ENCODE results near the gene ITGA1.

Gene ITGA1

DNA sequence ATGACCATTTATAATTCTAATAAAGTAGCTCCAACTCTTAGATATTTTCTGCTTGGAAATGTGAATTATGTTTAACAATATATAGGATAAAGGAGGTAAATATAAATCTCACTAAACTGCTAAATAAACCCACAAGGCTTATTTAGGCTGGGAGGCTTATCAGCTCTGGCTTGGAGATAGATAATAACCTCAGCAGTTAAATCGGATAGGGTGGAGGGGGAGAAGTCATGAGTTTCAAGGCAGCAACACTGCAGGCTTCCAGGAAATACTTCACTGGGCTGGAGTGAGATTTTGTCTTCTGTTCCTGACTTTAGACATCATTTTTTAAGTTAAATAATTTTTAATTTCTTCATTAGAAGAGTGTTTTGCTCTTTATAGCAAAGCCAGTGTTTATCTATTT lies 121.5 kb downstream of the ITGA1 start:
- no peaks in the 10 kb centered on the region for H3K27me3 Mint-ChIP-seq (ENCODE audit: low read depth, poor library complexity)
- no peaks in the 10 kb centered on the region for H3K36me3 Mint-ChIP-seq (ENCODE audit: low read depth)
- TF ChIP-seq CTCF (IDR thresholded peaks at IDR 0.05): no peak
- no peak overlapping the region for H3K4me3 Mint-ChIP-seq
- no peak overlapping the region for H3K27ac Mint-ChIP-seq
- DNase-seq: no peak
- peaks cover 5% of the 10 kb centered on the region for H3K4me1 Mint-ChIP-seq
- peaks cover under 1% of the 10 kb centered on the region for H3K9me3 Mint-ChIP-seq

DNA sequence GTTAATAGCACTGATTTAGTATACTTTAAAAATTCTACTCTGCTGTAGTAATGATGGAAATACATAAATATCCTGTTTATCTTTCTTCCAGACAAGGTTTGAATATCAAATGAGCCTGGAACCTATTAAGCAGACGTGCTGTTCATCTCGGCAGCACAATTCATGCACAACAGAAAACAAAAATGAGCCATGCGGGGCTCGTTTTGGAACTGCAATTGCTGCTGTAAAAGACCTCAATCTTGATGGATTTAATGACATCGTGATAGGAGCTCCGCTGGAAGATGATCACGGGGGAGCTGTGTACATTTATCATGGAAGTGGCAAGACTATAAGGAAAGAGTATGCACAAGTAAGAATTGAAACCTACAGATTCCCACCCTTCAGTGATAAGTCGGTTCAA lies 122.4 kb downstream of the ITGA1 start:
- Mint-ChIP-seq H3K36me3 (ENCODE audit: low read depth) (no peaks in the 10 kb centered on the region), H3K9me3 (no peaks in the 10 kb centered on the region), H3K4me1 (peaks cover 5% of the 10 kb centered on the region), H3K4me3 (no peak overlapping the region), H3K27me3 (ENCODE audit: low read depth, poor library complexity) (no peaks in the 10 kb centered on the region), H3K27ac (peak overlapping the region; percentile 70)
- no peak for DNase-seq
- no peak for TF ChIP-seq CTCF (IDR thresholded peaks at IDR 0.05)

GRCh38 chr5:52915176-52915875 lies 127.6 kb downstream of the ITGA1 start:
- Mint-ChIP-seq H3K27me3 (ENCODE audit: low read depth, poor library complexity) (no peaks in the 10 kb centered on the region), H3K4me1 (no peaks in the 10 kb centered on the region)

GRCh38 chr5:52920929-52921328 lies 133.2 kb downstream of the ITGA1 start:
- Mint-ChIP-seq H3K27ac (no peak overlapping the region), H3K9me3 (no peaks in the 10 kb centered on the region), H3K27me3 (ENCODE audit: low read depth, poor library complexity) (peaks cover 5% of the 10 kb centered on the region), H3K36me3 (ENCODE audit: low read depth) (no peaks in the 10 kb centered on the region), H3K4me3 (no peak overlapping the region), H3K4me1 (peaks cover 4% of the 10 kb centered on the region)
- no peak for TF ChIP-seq CTCF (IDR thresholded peaks at IDR 0.05)
- DNase-seq: no peak

More at GRCh38 chr5:52915176-52915875, 127.6 kb downstream of the ITGA1 start:
- peak; percentile 85 for TF ChIP-seq CTCF (IDR thresholded peaks at IDR 0.05)
- no peaks in the 10 kb centered on the region for H3K36me3 Mint-ChIP-seq (ENCODE audit: low read depth)
- peak overlapping the region; percentile 82 for H3K4me3 Mint-ChIP-seq
- H3K27ac Mint-ChIP-seq: no peak overlapping the region
- H3K9me3 Mint-ChIP-seq: no peaks in the 10 kb centered on the region
- DNase-seq: peak; percentile 51

DNA sequence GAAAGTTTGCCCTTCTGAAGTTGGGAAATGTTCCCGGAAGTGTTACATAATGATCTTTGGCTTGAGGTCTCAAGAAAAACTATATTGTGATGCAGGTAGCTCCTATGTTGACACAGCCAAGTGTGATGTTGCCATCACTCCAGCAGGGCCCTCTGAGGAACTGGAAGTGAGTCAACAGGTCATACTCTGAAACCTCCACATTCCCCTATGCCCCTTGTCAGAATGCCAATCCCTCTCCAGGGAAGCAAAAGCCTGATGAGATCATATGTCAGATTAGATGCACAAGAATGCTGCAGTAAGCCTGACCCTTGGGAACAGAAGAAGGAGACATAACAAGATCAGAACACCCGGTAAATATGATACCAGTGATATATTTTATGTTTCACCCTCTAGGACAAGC lies 134.7 kb downstream of the ITGA1 start:
- Mint-ChIP-seq H3K4me3 (no peak overlapping the region), H3K27me3 (ENCODE audit: low read depth, poor library complexity) (peaks cover 5% of the 10 kb centered on the region), H3K27ac (peak overlapping the region; percentile 47), H3K36me3 (ENCODE audit: low read depth) (no peaks in the 10 kb centered on the region), H3K9me3 (no peaks in the 10 kb centered on the region), H3K4me1 (peaks cover 4% of the 10 kb centered on the region)
- no peak for DNase-seq
- TF ChIP-seq CTCF (IDR thresholded peaks at IDR 0.05): no peak

DNA sequence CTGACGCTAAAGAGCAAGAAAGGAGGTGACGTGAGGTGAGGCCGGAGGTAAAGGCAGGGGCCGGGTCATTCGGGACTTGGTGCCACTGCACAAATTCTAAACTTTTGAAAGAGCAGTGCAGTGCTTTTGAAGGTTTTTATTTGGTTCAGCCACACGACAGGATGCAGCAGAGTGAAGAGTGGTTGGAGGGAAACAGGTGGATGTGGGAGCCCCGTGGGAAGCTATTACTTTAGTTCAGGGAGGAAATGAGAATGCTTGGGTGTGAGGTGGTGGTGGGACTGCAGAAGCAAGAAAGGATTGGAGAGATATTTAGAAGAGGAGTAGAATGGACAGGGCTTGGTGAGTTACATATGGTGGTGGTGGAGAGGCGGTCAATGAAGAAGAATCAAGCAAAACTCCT lies 136.7 kb downstream of the ITGA1 start:
- H3K9me3 Mint-ChIP-seq: no peaks in the 10 kb centered on the region
- no peaks in the 10 kb centered on the region for H3K36me3 Mint-ChIP-seq (ENCODE audit: low read depth)
- no peak overlapping the region for H3K27ac Mint-ChIP-seq
- peaks cover 5% of the 10 kb centered on the region for H3K27me3 Mint-ChIP-seq (ENCODE audit: low read depth, poor library complexity)
- no peak for DNase-seq
- peaks cover 4% of the 10 kb centered on the region for H3K4me1 Mint-ChIP-seq
- TF ChIP-seq CTCF (IDR thresholded peaks at IDR 0.05): no peak
- H3K4me3 Mint-ChIP-seq: no peak overlapping the region

Measured in nephron progenitor cell (in vitro differentiated cells).